Thymus (tissue), 2 donors: Measurements from ENCODE around the gene HMGN5. TPM values are rescaled to one million over a fixed set of nuclear protein-coding genes. Genes with fewer than 3 reads are reported as not detected.

Experiments
- polyA plus RNA-seq: library from polyadenylated mRNA; stranded (reverse); fragments of 200-250 nt; gene quantifications from one replicate; pipeline ENCODE4 v1.2.3, GENCODE V29; 2013
- total RNA-seq: library from RNA; stranded (reverse); fragments of 120-200 nt; gene quantifications from one replicate; pipeline ENCODE4 v1.2.4, GENCODE V29; 2013
- donor health status: healthy.

The HMGN5 gene
- total and polyA plus RNA-seq, 2 donors, result 3.8 to 8.2 TPM

Other genes with a start within 250 kb of the HMGN5 start
- 110 TPM for gene SH3BGRL, start 189 bp upstream of the HMGN5 start, total RNA-seq
- gene SH3BGRL, start 189 bp upstream of the HMGN5 start, polyA plus RNA-seq, result 201 TPM